ENCODE measurements around the gene CA6. TPM values are rescaled to one million over a fixed set of nuclear protein-coding genes. Genes with fewer than 3 reads are reported as not detected.
A peak's percentile ranks its signal among the peaks of the same experiment; 100 is the strongest.

The CA6 gene
- total RNA-seq, 2 donors from 2014 or later, result not detected

DNA sequence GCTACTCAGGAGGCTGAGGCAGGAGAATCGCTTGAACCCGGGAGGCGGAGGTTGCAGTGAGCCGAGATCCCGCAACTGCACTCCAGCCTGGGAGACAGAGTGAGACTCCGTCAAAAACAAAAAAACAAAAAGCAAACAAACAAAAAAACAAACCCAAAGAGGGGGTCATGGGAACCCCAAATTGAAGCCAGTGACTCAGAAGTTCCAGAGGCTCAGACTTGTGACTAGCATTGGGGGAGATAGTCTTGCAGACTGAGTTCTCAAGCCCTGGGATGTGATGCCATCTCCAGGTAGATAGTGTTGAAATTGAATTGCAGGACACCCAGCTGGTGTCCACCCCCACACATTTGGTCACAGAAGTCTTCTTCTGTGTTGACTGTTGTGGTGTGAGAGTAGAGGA is 42.3 kb upstream of the CA6 start:
- Histone ChIP-seq H3K4me3 (no peak overlapping the region), H3K9me3 (no peaks in the 10 kb centered on the region), H3K27ac (peak overlapping the region in 3 of 4 donors; percentile 51 to 58 (median 55)), H3K27me3 (no peaks in the 10 kb centered on the region), H3K4me1 (peaks cover 5% of the 10 kb centered on the region), H3K36me3 (replicated peaks in 1 of 2; ENCODE audit: insufficient read depth in 1 of 2, low read depth in 2 of 2) (no peaks in the 10 kb centered on the region)
- TF ChIP-seq POLR2A (IDR thresholded peaks at IDR 0.05), result no peak
- TF ChIP-seq, protein P1, sequence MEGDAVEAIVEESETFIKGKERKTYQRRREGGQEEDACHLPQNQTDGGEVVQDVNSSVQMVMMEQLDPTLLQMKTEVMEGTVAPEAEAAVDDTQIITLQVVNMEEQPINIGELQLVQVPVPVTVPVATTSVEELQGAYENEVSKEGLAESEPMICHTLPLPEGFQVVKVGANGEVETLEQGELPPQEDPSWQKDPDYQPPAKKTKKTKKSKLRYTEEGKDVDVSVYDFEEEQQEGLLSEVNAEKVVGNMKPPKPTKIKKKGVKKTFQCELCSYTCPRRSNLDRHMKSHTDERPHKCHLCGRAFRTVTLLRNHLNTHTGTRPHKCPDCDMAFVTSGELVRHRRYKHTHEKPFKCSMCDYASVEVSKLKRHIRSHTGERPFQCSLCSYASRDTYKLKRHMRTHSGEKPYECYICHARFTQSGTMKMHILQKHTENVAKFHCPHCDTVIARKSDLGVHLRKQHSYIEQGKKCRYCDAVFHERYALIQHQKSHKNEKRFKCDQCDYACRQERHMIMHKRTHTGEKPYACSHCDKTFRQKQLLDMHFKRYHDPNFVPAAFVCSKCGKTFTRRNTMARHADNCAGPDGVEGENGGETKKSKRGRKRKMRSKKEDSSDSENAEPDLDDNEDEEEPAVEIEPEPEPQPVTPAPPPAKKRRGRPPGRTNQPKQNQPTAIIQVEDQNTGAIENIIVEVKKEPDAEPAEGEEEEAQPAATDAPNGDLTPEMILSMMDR (IDR thresholded peaks at IDR 0.05), result no peak
- DNase-seq, result no peak
- ATAC-seq, result no peak
- intact Hi-C loops (cut with DNase I), result no loop called here
- 88 to 89% methylated on average over 6 of the region's 6 CpGs for WGBS, 2 donors

DNA sequence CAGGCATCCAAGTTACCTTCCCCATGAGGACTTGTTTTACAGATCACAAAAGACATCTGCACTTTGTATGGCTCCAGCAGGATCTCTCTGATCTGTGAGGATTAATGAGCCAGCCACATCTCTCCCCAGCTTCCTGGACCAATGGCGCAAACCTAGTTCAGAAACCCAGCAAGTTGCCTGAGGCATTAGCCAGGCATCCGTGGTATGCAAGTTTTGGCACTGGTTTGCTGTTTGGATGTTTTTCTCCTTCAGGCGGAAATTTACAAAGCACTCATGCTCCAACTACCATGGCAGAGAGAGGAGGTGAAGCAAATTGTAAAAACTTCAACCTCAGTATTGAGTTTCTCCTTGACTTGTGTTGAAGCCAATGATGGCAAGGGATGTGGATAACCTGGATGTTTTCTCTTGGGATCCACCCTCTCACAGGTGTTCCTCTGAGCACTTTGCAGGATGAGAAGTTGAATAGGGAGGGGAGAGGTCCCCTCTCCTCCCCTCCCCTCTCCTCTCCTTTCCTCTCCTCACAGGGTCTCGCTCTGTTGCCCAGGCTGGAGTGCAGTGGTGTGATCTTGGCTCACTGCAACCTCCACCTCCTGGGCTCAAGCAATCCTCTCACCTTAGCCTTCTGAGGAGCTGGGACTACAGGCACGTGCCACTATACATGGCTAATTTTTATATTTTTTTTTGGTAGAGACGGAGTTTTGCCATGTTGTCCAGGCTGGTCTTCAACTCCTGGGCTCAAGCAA is 41.6 kb upstream of the CA6 start:
- 59 to 64% methylated on average over 4 to 6 of the region's 6 CpGs for WGBS, 2 donors
- ATAC-seq, result peak; percentile 85

DNA sequence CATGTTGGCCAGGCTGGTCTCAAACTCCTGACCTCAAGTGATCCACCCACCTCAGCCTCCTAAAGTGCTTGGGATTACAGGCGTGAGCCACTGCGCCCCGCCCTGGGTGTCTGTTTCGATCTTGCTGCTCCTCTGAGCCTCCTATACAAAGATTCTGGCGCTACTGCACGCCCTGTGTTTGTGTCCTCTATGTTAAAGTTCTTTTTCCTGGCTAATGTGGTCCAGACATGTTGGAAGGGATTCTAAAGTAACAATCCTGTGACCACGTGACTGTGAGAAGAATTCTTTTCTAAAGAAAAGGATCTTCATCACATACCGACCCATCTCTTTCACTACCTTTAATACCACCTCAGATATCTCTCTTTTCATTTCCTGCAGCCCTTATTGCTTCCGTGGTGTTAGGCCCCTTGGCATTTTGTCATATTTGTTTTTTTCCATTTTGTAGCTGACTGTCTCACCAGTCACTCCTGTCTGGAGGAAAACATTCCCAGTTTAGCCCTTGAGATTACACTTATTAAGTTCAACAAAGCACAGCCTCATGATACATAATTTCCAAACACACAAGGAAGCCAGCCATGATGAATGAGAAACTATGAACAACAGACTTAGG is 40.0 kb upstream of the CA6 start:
- 76 to 81% methylated on average over 9 of the region's 9 CpGs for WGBS, 2 donors
- Histone ChIP-seq H3K4me1 (peaks cover 5% of the 10 kb centered on the region), H3K9me3 (no peaks in the 10 kb centered on the region), H3K36me3 (replicated peaks in 1 of 2; ENCODE audit: insufficient read depth in 1 of 2, low read depth in 2 of 2) (no peaks in the 10 kb centered on the region), H3K27ac (no peak overlapping the region), H3K4me3 (no peak overlapping the region), H3K27me3 (no peaks in the 10 kb centered on the region)
- DNase-seq, result no peak
- intact Hi-C loops (cut with DNase I), result no loop called here
- ATAC-seq, result no peak
- TF ChIP-seq, protein P1 (IDR thresholded peaks at IDR 0.05), result no peak
- no peak for TF ChIP-seq POLR2A (IDR thresholded peaks at IDR 0.05)

More for the DNA sequence above, 41.6 kb upstream of the CA6 start:
- intact Hi-C loops (cut with DNase I), result no loop called here
- no peak overlapping the region for H3K4me3 ChIP-seq
- H3K27ac ChIP-seq, result peak overlapping the region in 3 of 4 donors; percentile 51 to 58 (median 55)
- no peaks in the 10 kb centered on the region for H3K27me3 ChIP-seq
- TF ChIP-seq, protein P1 (IDR thresholded peaks at IDR 0.05), result no peak
- peak; percentile 34 to 68 (median 61) for DNase-seq
- no peaks in the 10 kb centered on the region for H3K9me3 ChIP-seq
- no peaks in the 10 kb centered on the region for H3K36me3 ChIP-seq (replicated peaks in 1 of 2; ENCODE audit: insufficient read depth in 1 of 2, low read depth in 2 of 2)
- peaks cover 5% of the 10 kb centered on the region for H3K4me1 ChIP-seq

DNA sequence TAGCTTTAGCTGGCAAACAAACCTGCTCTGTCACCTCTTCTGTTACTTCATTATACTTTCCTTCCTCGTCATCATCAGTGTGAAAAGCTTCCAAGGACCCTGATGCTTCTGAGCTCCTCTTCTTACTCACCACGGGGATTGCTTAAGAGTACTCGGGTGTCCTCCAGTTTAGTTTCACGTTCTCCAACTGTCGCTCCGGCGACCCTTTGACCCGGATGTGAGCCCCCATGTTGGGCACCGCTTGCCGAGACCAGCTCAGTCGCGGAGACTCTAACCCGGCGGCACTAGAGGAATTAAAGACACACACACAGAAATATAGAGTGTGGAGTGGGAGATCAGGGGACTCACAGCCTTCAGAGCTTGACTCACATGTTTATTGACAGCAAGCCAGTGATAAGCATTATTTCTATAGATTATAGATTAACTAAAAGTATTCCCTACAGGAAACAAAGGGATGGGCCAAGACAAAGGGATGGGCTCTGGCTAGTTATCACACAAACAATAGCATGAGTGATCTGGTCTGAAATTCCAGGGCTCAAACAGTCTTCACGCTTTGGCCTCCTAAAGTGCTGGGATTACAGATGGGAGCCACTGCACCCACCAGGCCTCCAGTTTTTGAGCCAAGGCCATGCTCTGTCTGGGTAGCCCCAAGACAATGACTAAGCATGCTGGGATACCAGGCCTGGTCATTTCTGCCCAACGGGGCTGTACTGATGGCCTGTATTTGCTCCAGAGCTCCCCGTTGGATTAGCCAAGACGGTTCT is 37.1 kb upstream of the CA6 start:
- peaks cover 5% of the 10 kb centered on the region for H3K4me1 ChIP-seq
- H3K9me3 ChIP-seq, result no peaks in the 10 kb centered on the region
- H3K27ac ChIP-seq, result no peak overlapping the region
- no peaks in the 10 kb centered on the region for H3K36me3 ChIP-seq (replicated peaks in 1 of 2; ENCODE audit: insufficient read depth in 1 of 2, low read depth in 2 of 2)
- no peak for ATAC-seq
- DNase-seq, result no peak
- intact Hi-C loops (cut with DNase I), result no loop called here
- H3K27me3 ChIP-seq, result no peaks in the 10 kb centered on the region
- no peak for TF ChIP-seq POLR2A (IDR thresholded peaks at IDR 0.05)
- TF ChIP-seq, protein P1 (IDR thresholded peaks at IDR 0.05), result no peak
- 61 to 85% methylated on average over 18 of the region's 18 CpGs for WGBS, 2 donors
- no peak overlapping the region for H3K4me3 ChIP-seq
